Body of pancreas (tissue), 4 donors: ENCODE measurements around the gene AFAP1L1. TPM values are rescaled to one million over a fixed set of nuclear protein-coding genes. Genes with fewer than 3 reads are reported as not detected.
A peak's percentile ranks its signal among the peaks of the same experiment; 100 is the strongest.

Experiments
- ATAC-seq: fragments of 150-250 bp; one replicate; pipeline ENCODE4 v1.9.1; 2016
- DNase-seq, 4 donors: peaks; one replicate each; pipeline ENCODE4 v3.0.0-alpha.2; 2019
- H3K27ac ChIP-seq, 4 donors: fragments of 200-600 bp; sonication (generic); 1 replicate in 3 of 4; 2 replicates in 1 of 4; pipeline versions ENCODE4 v1.5.1 to v1.6.1; 2016 to 2019; ENCODE audit warnings: mild to moderate bottlenecking in 1 of 4, mixed read lengths in 1 of 4, moderate library complexity in 1 of 4
- H3K27me3 ChIP-seq, 2 donors: fragments of 200-600 bp; sonication (generic); one replicate each; pipeline ENCODE4 v1.6.0; 2016; ENCODE audit warnings: mild to moderate bottlenecking in 1 of 2
- H3K36me3 ChIP-seq, 2 donors: fragments of 200-600 bp; sonication (generic); replicated peaks in 1 of 2; 2 replicates each; pipeline ENCODE4 v1.5.1; 2016; ENCODE audit warnings: low read depth in 2 of 2; ENCODE audit not compliant: insufficient read depth in 1 of 2
- H3K4me1 ChIP-seq: fragments of 200-600 bp; sonication (generic); one replicate; pipeline ENCODE4 v1.6.0; 2016
- H3K4me3 ChIP-seq, 2 donors: fragments of 200-600 bp; sonication (generic); 1 replicate in 1 of 2; 2 replicates in 1 of 2; pipeline ENCODE4 v1.5.1; 2016 to 2019
- H3K9me3 ChIP-seq, 3 donors: fragments of 200-600 bp; sonication (generic); 1 replicate in 2 of 3; 2 replicates in 1 of 3; pipeline ENCODE4 v1.5.1; 2016
- CTCF ChIP-seq, 7 experiments: fragments of 450-650 bp in 4 of 7; fragments of 200-600 bp in 3 of 7; sonication (generic) in 3 of 7; IDR thresholded peaks; one replicate each; pipeline ENCODE4 v1.5.1; 2016 to 2019; ENCODE audit warnings: antibody characterized with exemption in 7 of 7
- POLR2A ChIP-seq, 3 donors: fragments of 450-650 bp; IDR thresholded peaks; one replicate each; pipeline ENCODE4 v1.6.1; 2016; ENCODE audit warnings: antibody characterized with exemption in 3 of 3, mild to moderate bottlenecking in 2 of 3
- WGBS, 2 donors: methylation state at CpG; one replicate each; pipeline ENCODE4 v1.1.5; 2017; 5-methylcytosine and 5-hydroxymethylcytosine counted together
- intact Hi-C: fragments of 100-400 bp; cut with DNase I; formaldehyde crosslinking; loops from one replicate; pipeline ENCODE4 v1.15.1; 2023
- total RNA-seq, 2 donors: library from RNA; depleted of rRNA; stranded (reverse); fragments of >200 nt; gene quantifications; one replicate each; pipeline ENCODE4 v1.1.0, GENCODE V29; 2016

The AFAP1L1 gene
- total RNA-seq, 2 donors from 2014 or later, result 2.9 to 5.9 TPM

DNA sequence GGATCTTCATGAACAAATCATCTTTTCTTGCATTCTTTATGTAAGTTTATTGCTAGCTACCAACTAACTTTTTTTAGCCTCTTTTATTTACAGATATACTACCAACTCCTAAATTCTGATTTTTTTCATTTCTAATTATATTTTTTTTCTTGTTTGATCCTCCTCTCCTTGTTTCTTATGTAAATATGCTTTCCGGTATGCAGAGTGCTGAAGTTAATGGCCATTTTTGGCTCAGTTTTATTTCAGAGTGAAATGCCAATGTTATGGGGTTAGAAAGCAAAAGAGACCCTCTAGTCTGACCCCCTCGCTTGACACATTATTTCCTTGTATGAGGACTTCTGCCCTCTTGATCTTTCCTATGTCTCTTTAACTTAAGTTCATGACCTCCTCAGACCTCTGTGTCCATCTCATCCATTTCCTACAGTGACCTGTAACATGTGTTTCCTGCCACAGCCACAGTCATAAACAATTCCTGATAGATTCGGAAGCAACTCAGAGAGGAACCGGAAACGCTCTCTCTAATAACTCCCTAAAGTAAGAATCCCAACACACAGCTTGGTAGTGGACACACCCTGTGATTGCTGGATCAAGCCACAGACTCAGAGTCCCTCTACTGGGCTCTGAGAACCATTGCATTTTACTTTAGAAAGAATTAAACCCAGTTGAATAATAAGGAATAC, 42.9 kb upstream of the AFAP1L1 start:
- Histone ChIP-seq H3K9me3 (no peaks in the 10 kb centered on the region), H3K36me3 (no peaks in the 10 kb centered on the region), H3K27me3 (no peaks in the 10 kb centered on the region), H3K4me3 (no peak overlapping the region), H3K4me1 (no peaks in the 10 kb centered on the region), H3K27ac (peak overlapping the region in 1 of 4 donors; percentile 16)
- TF ChIP-seq POLR2A (IDR thresholded peaks at IDR 0.05) (no peak), CTCF (IDR thresholded peaks at IDR 0.05) (peak; percentile 14 to 75 (median 56))
- intact Hi-C loops, result no loop called here
- 27 to 33% methylated on average over 5 of the region's 5 CpGs for WGBS, 2 donors
- DNase-seq (peak; percentile 13 to 59 (median 38)), ATAC-seq (peak; percentile 82)

- TF ChIP-seq POLR2A (IDR thresholded peaks at IDR 0.05) (no peak), CTCF (IDR thresholded peaks at IDR 0.05) (no peak)
- Histone ChIP-seq H3K4me3 (no peak overlapping the region), H3K4me1 (no peaks in the 10 kb centered on the region), H3K27me3 (no peaks in the 10 kb centered on the region), H3K27ac (no peak overlapping the region), H3K9me3 (no peaks in the 10 kb centered on the region), H3K36me3 (no peaks in the 10 kb centered on the region)
- intact Hi-C loops, result no loop called here
- WGBS, 2 donors, result 40 to 46% methylated on average over 6 of the region's 6 CpGs
- no peak for ATAC-seq
- no peak for DNase-seq
Measured at GRCh38 chr5:149229298-149229937, 42.2 kb upstream of the AFAP1L1 start.

- H3K4me1 ChIP-seq, result no peaks in the 10 kb centered on the region
- ATAC-seq, result no peak
- intact Hi-C loops, result no loop called here
Measured at GRCh38 chr5:149235841-149236240, 35.8 kb upstream of the AFAP1L1 start.

GRCh38 chr5:149237662-149238061, 34.0 kb upstream of the AFAP1L1 start:
- no peak for ATAC-seq
- no peaks in the 10 kb centered on the region for H3K36me3 ChIP-seq
- TF ChIP-seq CTCF (IDR thresholded peaks at IDR 0.05) (no peak), POLR2A (IDR thresholded peaks at IDR 0.05) (no peak)
- 42 to 57% methylated on average over 4 of the region's 4 CpGs for WGBS, 2 donors
- H3K9me3 ChIP-seq, result no peaks in the 10 kb centered on the region
- H3K4me3 ChIP-seq, result no peak overlapping the region
- DNase-seq, result no peak
- H3K27ac ChIP-seq, result no peak overlapping the region
- intact Hi-C loops, result no loop called here
- no peaks in the 10 kb centered on the region for H3K4me1 ChIP-seq
- no peaks in the 10 kb centered on the region for H3K27me3 ChIP-seq

More at GRCh38 chr5:149235841-149236240, 35.8 kb upstream of the AFAP1L1 start:
- no peaks in the 10 kb centered on the region for H3K9me3 ChIP-seq
- no peak for TF ChIP-seq CTCF (IDR thresholded peaks at IDR 0.05)
- TF ChIP-seq POLR2A (IDR thresholded peaks at IDR 0.05), result no peak
- no peaks in the 10 kb centered on the region for H3K27me3 ChIP-seq
- no peak for DNase-seq
- H3K27ac ChIP-seq, result no peak overlapping the region
- H3K36me3 ChIP-seq, result no peaks in the 10 kb centered on the region
- H3K4me3 ChIP-seq, result no peak overlapping the region
